ENCODE measurements around the gene FGF9.

Gene FGF9

GRCh38 chr13:21709697-21710096 is 38.8 kb downstream of the FGF9 start:
- no peaks in the 10 kb centered on the region for H3K27me3 Mint-ChIP-seq
- intact Hi-C loops (cut with micrococcal nuclease), result no loop called here
- H3K4me1 Mint-ChIP-seq (ENCODE audit: low read depth), result no peaks in the 10 kb centered on the region
- H3K9me3 Mint-ChIP-seq, result peaks cover 13% of the 10 kb centered on the region
- H3K4me3 Mint-ChIP-seq, result no peak overlapping the region
- no peak overlapping the region for H3K27ac Mint-ChIP-seq
- H3K36me3 Mint-ChIP-seq (ENCODE audit: low read depth), result no peaks in the 10 kb centered on the region

GRCh38 chr13:21710163-21710562 is 39.3 kb downstream of the FGF9 start:
- intact Hi-C loops (cut with micrococcal nuclease), result no loop called here
- H3K27ac Mint-ChIP-seq, result no peak overlapping the region
- peaks cover 13% of the 10 kb centered on the region for H3K9me3 Mint-ChIP-seq
- no peak overlapping the region for H3K4me3 Mint-ChIP-seq
- H3K4me1 Mint-ChIP-seq (ENCODE audit: low read depth), result no peaks in the 10 kb centered on the region
- H3K36me3 Mint-ChIP-seq (ENCODE audit: low read depth), result no peaks in the 10 kb centered on the region
- H3K27me3 Mint-ChIP-seq, result no peaks in the 10 kb centered on the region

GRCh38 chr13:21717817-21718216 is 46.9 kb downstream of the FGF9 start:
- no peaks in the 10 kb centered on the region for H3K9me3 Mint-ChIP-seq
- intact Hi-C loops (cut with micrococcal nuclease), result no loop called here
- no peaks in the 10 kb centered on the region for H3K4me1 Mint-ChIP-seq (ENCODE audit: low read depth)
- no peaks in the 10 kb centered on the region for H3K27me3 Mint-ChIP-seq
- H3K27ac Mint-ChIP-seq, result no peak overlapping the region
- no peaks in the 10 kb centered on the region for H3K36me3 Mint-ChIP-seq (ENCODE audit: low read depth)
- H3K4me3 Mint-ChIP-seq, result no peak overlapping the region

DNA sequence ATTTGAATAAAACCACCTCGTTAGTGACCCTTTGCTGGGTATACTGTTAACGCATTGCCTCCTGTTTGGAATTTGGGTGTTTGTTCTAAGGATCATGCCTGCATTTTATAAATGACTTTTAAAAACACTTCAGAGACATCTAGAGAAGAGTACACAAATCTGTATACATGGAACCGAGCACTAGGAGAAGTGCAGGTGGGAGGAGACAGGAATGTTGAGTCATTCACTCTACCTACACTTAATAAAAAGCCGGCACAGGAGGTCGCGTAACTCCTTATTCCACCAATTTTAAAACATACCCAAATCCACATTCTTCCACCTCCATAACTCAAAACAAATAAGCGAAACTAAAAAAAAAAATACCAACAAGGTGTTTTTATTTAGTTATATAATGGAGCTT is 48.6 kb downstream of the FGF9 start:
- Mint-ChIP-seq H3K36me3 (ENCODE audit: low read depth) (no peaks in the 10 kb centered on the region), H3K9me3 (no peaks in the 10 kb centered on the region), H3K27me3 (no peaks in the 10 kb centered on the region), H3K4me1 (ENCODE audit: low read depth) (no peaks in the 10 kb centered on the region), H3K4me3 (no peak overlapping the region), H3K27ac (no peak overlapping the region)
- intact Hi-C loops (cut with micrococcal nuclease), result no loop called here

- intact Hi-C loops (cut with micrococcal nuclease), result no loop called here
- H3K4me1 Mint-ChIP-seq (ENCODE audit: low read depth), result no peaks in the 10 kb centered on the region
- H3K27ac Mint-ChIP-seq, result no peak overlapping the region
- no peak overlapping the region for H3K4me3 Mint-ChIP-seq
- peaks cover 20% of the 10 kb centered on the region for H3K9me3 Mint-ChIP-seq
- H3K27me3 Mint-ChIP-seq, result no peaks in the 10 kb centered on the region
- H3K36me3 Mint-ChIP-seq (ENCODE audit: low read depth), result peaks cover 5% of the 10 kb centered on the region
Observed at GRCh38 chr13:21723807-21724505, 53.1 kb downstream of the FGF9 start.

DNA sequence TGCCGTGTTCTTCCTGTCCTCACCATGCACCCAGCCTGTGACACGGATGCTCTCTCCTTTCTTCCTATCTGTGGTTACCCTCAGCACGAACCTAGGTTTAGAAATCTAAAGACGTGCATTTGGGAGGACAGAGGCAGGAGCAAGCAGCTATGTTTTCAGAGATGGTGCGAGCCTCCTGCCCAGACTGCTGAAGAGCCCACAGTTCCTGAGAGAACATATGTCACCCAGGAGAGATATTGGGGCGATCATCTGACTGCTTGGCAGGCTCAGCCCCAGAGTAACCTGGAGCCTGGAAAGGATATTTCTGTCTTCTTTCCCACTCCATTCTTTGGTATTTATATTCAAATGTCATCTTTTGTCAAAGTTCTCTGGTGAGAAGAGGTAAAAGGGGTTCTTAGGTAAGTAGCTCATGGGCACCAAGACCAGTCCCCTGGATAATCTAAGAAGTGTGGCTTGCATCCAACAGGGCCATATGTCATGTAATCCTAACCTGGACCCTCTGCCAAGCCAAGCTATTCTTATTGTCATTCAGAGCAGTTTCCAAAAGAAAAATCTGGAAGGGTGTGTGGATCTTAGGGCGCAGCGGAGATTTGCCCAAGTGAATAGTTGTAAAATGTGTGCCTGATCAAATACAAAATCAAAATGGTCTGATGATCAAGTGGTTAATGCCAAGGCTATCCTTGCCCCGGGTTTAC is 59.5 kb downstream of the FGF9 start:
- intact Hi-C loops (cut with micrococcal nuclease), result no loop called here
- Mint-ChIP-seq H3K36me3 (ENCODE audit: low read depth) (peaks cover 5% of the 10 kb centered on the region), H3K4me1 (ENCODE audit: low read depth) (no peaks in the 10 kb centered on the region), H3K4me3 (no peak overlapping the region), H3K27ac (no peak overlapping the region), H3K27me3 (no peaks in the 10 kb centered on the region), H3K9me3 (peaks cover 20% of the 10 kb centered on the region)

GRCh38 chr13:21733475-21734263 is 62.8 kb downstream of the FGF9 start:
- H3K4me1 Mint-ChIP-seq (ENCODE audit: low read depth), result no peaks in the 10 kb centered on the region
- no peak overlapping the region for H3K4me3 Mint-ChIP-seq
- H3K9me3 Mint-ChIP-seq, result no peaks in the 10 kb centered on the region
- no peaks in the 10 kb centered on the region for H3K36me3 Mint-ChIP-seq (ENCODE audit: low read depth)
- no peak overlapping the region for H3K27ac Mint-ChIP-seq
- intact Hi-C loops (cut with micrococcal nuclease), result no loop called here
- H3K27me3 Mint-ChIP-seq, result peaks cover 2% of the 10 kb centered on the region

DNA sequence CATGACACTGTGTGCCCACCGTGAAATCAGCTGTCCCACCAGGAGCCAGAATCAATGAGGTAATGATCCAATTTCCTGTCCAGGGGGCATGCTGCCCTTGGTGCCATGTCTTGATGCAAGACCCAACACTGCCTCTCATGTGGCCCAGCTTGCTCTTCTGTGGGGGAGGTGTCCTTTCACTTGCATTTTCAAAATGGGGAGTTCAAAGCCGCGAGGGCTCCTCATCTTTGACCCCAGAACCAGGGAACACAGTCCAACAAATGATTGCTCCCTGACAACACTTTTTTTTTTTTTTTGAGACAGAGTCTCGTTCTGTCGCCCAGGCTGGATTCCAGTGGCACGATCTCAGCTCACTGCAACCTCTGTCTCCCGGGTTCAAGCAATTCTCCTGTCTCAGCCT is 64.1 kb downstream of the FGF9 start:
- Mint-ChIP-seq H3K27me3 (peaks cover 2% of the 10 kb centered on the region), H3K4me1 (ENCODE audit: low read depth) (no peaks in the 10 kb centered on the region), H3K36me3 (ENCODE audit: low read depth) (no peaks in the 10 kb centered on the region), H3K9me3 (no peaks in the 10 kb centered on the region), H3K4me3 (no peak overlapping the region), H3K27ac (no peak overlapping the region)
- intact Hi-C loops (cut with micrococcal nuclease), result no loop called here

- intact Hi-C loops (cut with micrococcal nuclease), result no loop called here
- no peak overlapping the region for H3K4me3 Mint-ChIP-seq
Observed at GRCh38 chr13:21735701-21736401, 65.0 kb downstream of the FGF9 start.

DNA sequence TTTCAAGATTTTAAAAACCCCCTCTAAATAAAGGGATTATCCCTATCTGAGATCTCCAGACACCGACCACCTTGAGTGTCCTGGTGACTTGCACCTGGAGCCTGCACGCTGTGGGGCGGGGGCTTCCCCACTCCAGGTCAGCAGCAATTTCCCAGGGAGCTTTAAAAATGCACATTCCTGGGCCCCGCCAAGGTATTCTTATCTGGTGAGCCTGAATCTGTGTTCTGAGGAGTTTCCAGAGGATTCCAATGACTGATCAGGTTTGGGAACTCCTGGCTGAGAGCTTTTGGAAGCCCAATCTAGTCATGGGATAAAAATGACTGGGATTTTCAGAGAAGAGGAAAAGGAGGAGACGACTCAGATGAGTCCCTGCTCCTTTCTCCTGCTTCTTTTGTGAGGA is 66.1 kb downstream of the FGF9 start:
- H3K27me3 Mint-ChIP-seq, result peaks cover 2% of the 10 kb centered on the region
- no peaks in the 10 kb centered on the region for H3K4me1 Mint-ChIP-seq (ENCODE audit: low read depth)
- intact Hi-C loops (cut with micrococcal nuclease), result no loop called here
- H3K4me3 Mint-ChIP-seq, result no peak overlapping the region
- H3K36me3 Mint-ChIP-seq (ENCODE audit: low read depth), result no peaks in the 10 kb centered on the region
- H3K27ac Mint-ChIP-seq, result no peak overlapping the region
- H3K9me3 Mint-ChIP-seq, result no peaks in the 10 kb centered on the region

More at GRCh38 chr13:21735701-21736401, 65.0 kb downstream of the FGF9 start:
- Mint-ChIP-seq H3K36me3 (ENCODE audit: low read depth) (no peaks in the 10 kb centered on the region), H3K4me1 (ENCODE audit: low read depth) (no peaks in the 10 kb centered on the region), H3K9me3 (no peaks in the 10 kb centered on the region), H3K27ac (no peak overlapping the region), H3K27me3 (peaks cover 2% of the 10 kb centered on the region)

GRCh38 chr13:21738630-21739029 is 67.8 kb downstream of the FGF9 start:
- Mint-ChIP-seq H3K4me3 (no peak overlapping the region), H3K27me3 (peaks cover 2% of the 10 kb centered on the region), H3K9me3 (no peaks in the 10 kb centered on the region)

DNA sequence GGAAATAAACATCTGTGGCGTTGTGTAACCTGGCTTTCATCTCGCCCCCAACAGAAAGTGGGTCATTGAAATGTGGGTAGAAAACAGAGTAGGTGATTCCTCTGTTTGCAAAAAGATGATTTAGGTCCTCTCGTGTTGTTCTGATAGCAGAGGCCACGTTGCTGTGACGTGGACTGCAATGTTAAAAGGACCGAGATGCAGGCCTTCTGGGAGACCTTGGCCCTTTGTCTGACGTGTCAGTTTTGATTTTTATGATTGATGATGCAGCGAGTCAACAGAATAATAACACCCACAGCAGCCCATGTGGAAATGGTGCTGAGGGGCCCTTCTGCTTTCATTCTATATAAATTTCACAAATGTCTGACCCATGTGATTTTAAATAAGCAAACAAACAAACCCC is 68.9 kb downstream of the FGF9 start:
- intact Hi-C loops (cut with micrococcal nuclease), result no loop called here
- Mint-ChIP-seq H3K4me3 (no peak overlapping the region), H3K9me3 (no peaks in the 10 kb centered on the region), H3K27ac (no peak overlapping the region), H3K4me1 (ENCODE audit: low read depth) (no peaks in the 10 kb centered on the region), H3K36me3 (ENCODE audit: low read depth) (no peaks in the 10 kb centered on the region), H3K27me3 (peaks cover 2% of the 10 kb centered on the region)

More at GRCh38 chr13:21738630-21739029, 67.8 kb downstream of the FGF9 start:
- H3K36me3 Mint-ChIP-seq (ENCODE audit: low read depth), result no peaks in the 10 kb centered on the region
- H3K27ac Mint-ChIP-seq, result no peak overlapping the region
- intact Hi-C loops (cut with micrococcal nuclease), result no loop called here
- no peaks in the 10 kb centered on the region for H3K4me1 Mint-ChIP-seq (ENCODE audit: low read depth)

DNA sequence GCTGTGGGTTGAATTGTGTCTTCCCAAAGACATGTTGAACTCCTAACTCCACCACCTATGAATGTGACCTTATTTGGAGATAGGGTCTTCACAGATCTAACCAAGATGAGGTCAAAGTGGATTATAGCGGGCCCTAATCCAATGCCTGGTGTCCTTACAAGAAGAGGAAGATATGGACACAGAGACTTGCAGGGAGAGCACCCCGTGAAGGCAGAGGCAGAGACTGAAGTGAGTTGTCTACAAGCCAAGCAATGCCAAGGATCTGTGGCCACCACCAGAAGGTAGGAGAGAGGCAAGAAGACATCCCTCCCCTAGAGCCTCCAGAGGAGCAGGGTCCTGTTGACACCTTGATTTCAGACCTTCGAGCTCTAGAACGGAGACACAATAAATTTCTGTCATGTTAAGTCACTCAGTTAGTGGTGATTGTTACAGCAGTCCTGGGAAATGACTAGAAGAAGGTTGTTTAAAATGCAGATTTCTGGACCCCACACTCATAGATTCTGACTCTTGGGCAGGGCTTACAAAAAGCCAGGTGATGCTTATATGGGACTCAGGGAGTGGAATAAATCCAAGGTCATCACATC is 70.6 kb downstream of the FGF9 start:
- Mint-ChIP-seq H3K4me1 (ENCODE audit: low read depth) (no peaks in the 10 kb centered on the region), H3K9me3 (no peaks in the 10 kb centered on the region), H3K4me3 (no peak overlapping the region), H3K36me3 (ENCODE audit: low read depth) (no peaks in the 10 kb centered on the region), H3K27me3 (peaks cover 2% of the 10 kb centered on the region), H3K27ac (no peak overlapping the region)
- intact Hi-C loops (cut with micrococcal nuclease), result no loop called here

Data from dendritic cell treated with granulocyte-macrophage colony-stimulating factor and Interleukin-4, amounts not matched to agents 40 ng/mL and 50 ng/mL, for 4 days (primary cell).